Colonic mucosa (tissue), 4 donors: Measurements from ENCODE around the gene MSI2. TPM values are rescaled to one million over a fixed set of nuclear protein-coding genes. Genes with fewer than 3 reads are reported as not detected.
"Not testable (repeated sequence)": the region's sequence is repeated elsewhere in the genome, so short reads cannot be mapped to it uniquely, and the experiment has no call there.

Experiments used
- DNase-seq: peaks from one replicate; pipeline ENCODE4 v3.0.0-alpha.2; 2020
- H3K27ac ChIP-seq: fragments of 200-600 bp; one replicate; pipeline ENCODE4 v1.8.0; 2021
- H3K27me3 ChIP-seq: fragments of 200-600 bp; one replicate; pipeline ENCODE4 v1.8.0; 2021
- H3K36me3 ChIP-seq: fragments of 200-600 bp; one replicate; pipeline ENCODE4 v1.8.0; 2021
- H3K4me1 ChIP-seq: fragments of 200-600 bp; one replicate; pipeline ENCODE4 v1.8.0; 2021; ENCODE audit warnings: mild to moderate bottlenecking
- H3K4me3 ChIP-seq: fragments of 200-600 bp; one replicate; pipeline ENCODE4 v1.8.0; 2021
- H3K9ac ChIP-seq, 2 donors: one replicate each; pipeline ENCODE4 v1.7.0; 2013; ENCODE audit warnings: control low read depth in 2 of 2, low read depth in 2 of 2, low read length in 2 of 2
- H3K9me3 ChIP-seq: fragments of 200-600 bp; one replicate; pipeline ENCODE4 v1.8.0; 2021
- CTCF ChIP-seq: fragments of 200-600 bp; IDR thresholded peaks from one replicate; pipeline ENCODE4 v1.8.0; 2022; ENCODE audit warnings: antibody characterized with exemption, mild to moderate bottlenecking
- intact Hi-C: fragments of 100-400 bp; cut with DNase I; formaldehyde crosslinking; loops from one replicate; pipeline ENCODE4 v1.14.1; 2022
- total RNA-seq, 2 donors: library from RNA; stranded (reverse); fragmentation: NEBNext Ultra II Directional in 1 of 2; extraction: Animal tissue kit (Norgen Biotek cat#: 25700) in 1 of 2; gene quantifications; one replicate each; pipeline ENCODE4 v1.2.1, GENCODE V29; 2021
- donor health status: healthy.
- donor health status: DM: no; HTN: no; CAD: no.
- donor health status: DM: no; HTN: no; CAD: no.

The MSI2 gene
- total RNA-seq, 2 donors from 2014 or later: 61.6 to 75.4 TPM

GRCh38 chr17:57211543-57211942 lies 44.8 kb upstream of the MSI2 start:
- no peak overlapping the region for H3K9ac ChIP-seq
- H3K4me1 ChIP-seq: no peaks in the 10 kb centered on the region
- intact Hi-C loops: no loop called here
- no peaks in the 10 kb centered on the region for H3K36me3 ChIP-seq
- H3K27ac ChIP-seq: no peak overlapping the region
- no peak overlapping the region for H3K4me3 ChIP-seq
- H3K27me3 ChIP-seq: no peaks in the 10 kb centered on the region
- DNase-seq: no peak
- no peak for TF ChIP-seq CTCF
- H3K9me3 ChIP-seq: peaks cover 3% of the 10 kb centered on the region

GRCh38 chr17:57213180-57213825 lies 43.0 kb upstream of the MSI2 start:
- Histone ChIP-seq H3K36me3 (no peaks in the 10 kb centered on the region), H3K9me3 (no peaks in the 10 kb centered on the region), H3K27me3 (no peaks in the 10 kb centered on the region), H3K27ac (no peak overlapping the region), H3K4me1 (no peaks in the 10 kb centered on the region), H3K4me3 (no peak overlapping the region), H3K9ac (no peak overlapping the region)
- no peak for DNase-seq
- no peak for TF ChIP-seq CTCF
- intact Hi-C loops: no loop called here

GRCh38 chr17:57215317-57215716 lies 41.0 kb upstream of the MSI2 start:
- Histone ChIP-seq H3K27me3 (no peaks in the 10 kb centered on the region), H3K9me3 (no peaks in the 10 kb centered on the region), H3K9ac (no peak overlapping the region), H3K4me3 (no peak overlapping the region), H3K36me3 (no peaks in the 10 kb centered on the region), H3K4me1 (no peaks in the 10 kb centered on the region), H3K27ac (no peak overlapping the region)
- TF ChIP-seq CTCF: no peak
- DNase-seq: no peak
- intact Hi-C loops: no loop called here

GRCh38 chr17:57221366-57222350 lies 34.7 kb upstream of the MSI2 start:
- Histone ChIP-seq H3K4me3 (no peak overlapping the region), H3K4me1 (no peaks in the 10 kb centered on the region), H3K9ac (no peak overlapping the region), H3K27ac (no peak overlapping the region), H3K36me3 (no peaks in the 10 kb centered on the region), H3K9me3 (no peaks in the 10 kb centered on the region), H3K27me3 (no peaks in the 10 kb centered on the region)
- intact Hi-C loops: no loop called here
- no peak for TF ChIP-seq CTCF
- DNase-seq: no peak

GRCh38 chr17:57222422-57222821 lies 33.9 kb upstream of the MSI2 start:
- H3K9me3 ChIP-seq, H3K27ac ChIP-seq, H3K9ac ChIP-seq, H3K36me3 ChIP-seq, H3K4me1 ChIP-seq, H3K27me3 ChIP-seq, intact Hi-C loops, DNase-seq, H3K4me3 ChIP-seq: not testable (repeated sequence)

GRCh38 chr17:57225127-57225526 lies 31.2 kb upstream of the MSI2 start:
- Histone ChIP-seq H3K27ac (no peak overlapping the region), H3K9ac (no peak overlapping the region), H3K4me3 (no peak overlapping the region), H3K4me1 (no peaks in the 10 kb centered on the region), H3K36me3 (no peaks in the 10 kb centered on the region), H3K27me3 (no peaks in the 10 kb centered on the region), H3K9me3 (no peaks in the 10 kb centered on the region)
- no peak for TF ChIP-seq CTCF
- intact Hi-C loops: no loop called here
- DNase-seq: no peak
